ENCODE measurements around the gene PECR. TPM values are rescaled to one million over a fixed set of nuclear protein-coding genes. Genes with fewer than 3 reads are reported as not detected.
A peak's percentile ranks its signal among the peaks of the same experiment; 100 is the strongest.
"Not testable (repeated sequence)": the region's sequence is repeated elsewhere in the genome, so short reads cannot be mapped to it uniquely, and the experiment has no call there.

Gene PECR
- total RNA-seq, 2 experiments from 2014 or later = 9.1 to 10.3 TPM

- intact Hi-C loops (cut with DNase I, micrococcal nuclease) = loop anchor here in 1 of 2 experiments (5.0 kb wide), 1 partner anchor 695 kb away; no protein-coding TSS in a partner anchor
- H3K4me1 ChIP-seq (ENCODE audit: insufficient read depth, low read length) = peaks cover 28% of the 10 kb centered on the region
- DNase-seq (no peak), ATAC-seq (ENCODE audit: poor library complexity) (no peak)
- no peaks in the 10 kb centered on the region for H3K36me3 Mint-ChIP-seq (ENCODE audit: low read depth)
- H3K4me3 ChIP-seq (ENCODE audit: low read length) = peak overlapping the region; percentile 77
- H3K36me3 ChIP-seq (ENCODE audit: insufficient read depth, low read length) = no peaks in the 10 kb centered on the region
- H3K27me3 ChIP-seq (ENCODE audit: control insufficient read depth in 1 of 2, insufficient read depth in 2 of 2, low read length in 2 of 2) = no peaks in the 10 kb centered on the region
- H3K27me3 Mint-ChIP-seq = no peaks in the 10 kb centered on the region
- POLR2A ChIA-PET = no interaction called here
- no peaks in the 10 kb centered on the region for H3K9me3 ChIP-seq (ENCODE audit: control insufficient read depth in 1 of 2, insufficient read depth in 1 of 2, low read length in 2 of 2)
- peak overlapping the region; percentile 88 for H3K4me3 Mint-ChIP-seq
- TF ChIP-seq, protein P1, sequence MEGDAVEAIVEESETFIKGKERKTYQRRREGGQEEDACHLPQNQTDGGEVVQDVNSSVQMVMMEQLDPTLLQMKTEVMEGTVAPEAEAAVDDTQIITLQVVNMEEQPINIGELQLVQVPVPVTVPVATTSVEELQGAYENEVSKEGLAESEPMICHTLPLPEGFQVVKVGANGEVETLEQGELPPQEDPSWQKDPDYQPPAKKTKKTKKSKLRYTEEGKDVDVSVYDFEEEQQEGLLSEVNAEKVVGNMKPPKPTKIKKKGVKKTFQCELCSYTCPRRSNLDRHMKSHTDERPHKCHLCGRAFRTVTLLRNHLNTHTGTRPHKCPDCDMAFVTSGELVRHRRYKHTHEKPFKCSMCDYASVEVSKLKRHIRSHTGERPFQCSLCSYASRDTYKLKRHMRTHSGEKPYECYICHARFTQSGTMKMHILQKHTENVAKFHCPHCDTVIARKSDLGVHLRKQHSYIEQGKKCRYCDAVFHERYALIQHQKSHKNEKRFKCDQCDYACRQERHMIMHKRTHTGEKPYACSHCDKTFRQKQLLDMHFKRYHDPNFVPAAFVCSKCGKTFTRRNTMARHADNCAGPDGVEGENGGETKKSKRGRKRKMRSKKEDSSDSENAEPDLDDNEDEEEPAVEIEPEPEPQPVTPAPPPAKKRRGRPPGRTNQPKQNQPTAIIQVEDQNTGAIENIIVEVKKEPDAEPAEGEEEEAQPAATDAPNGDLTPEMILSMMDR (IDR thresholded peaks at IDR 0.05) = no peak
- CTCF ChIA-PET = interaction anchor here (0.7 to 2.2 kb wide), 3 partner anchors 11 to 95 kb away, joined by 3 to 6 read pairs (median 3); no protein-coding TSS in a partner anchor
- H3K9me3 Mint-ChIP-seq = no peaks in the 10 kb centered on the region
- no peak overlapping the region for H3K27ac ChIP-seq (ENCODE audit: low read depth in 1 of 2, low read length in 2 of 2)
- peak overlapping the region; percentile 45 for H3K27ac Mint-ChIP-seq
- peaks cover 49% of the 10 kb centered on the region for H3K4me1 Mint-ChIP-seq (ENCODE audit: low read depth)
Measured at GRCh38 chr2:216012133-216012829, 69.3 kb downstream of the PECR start.

DNA sequence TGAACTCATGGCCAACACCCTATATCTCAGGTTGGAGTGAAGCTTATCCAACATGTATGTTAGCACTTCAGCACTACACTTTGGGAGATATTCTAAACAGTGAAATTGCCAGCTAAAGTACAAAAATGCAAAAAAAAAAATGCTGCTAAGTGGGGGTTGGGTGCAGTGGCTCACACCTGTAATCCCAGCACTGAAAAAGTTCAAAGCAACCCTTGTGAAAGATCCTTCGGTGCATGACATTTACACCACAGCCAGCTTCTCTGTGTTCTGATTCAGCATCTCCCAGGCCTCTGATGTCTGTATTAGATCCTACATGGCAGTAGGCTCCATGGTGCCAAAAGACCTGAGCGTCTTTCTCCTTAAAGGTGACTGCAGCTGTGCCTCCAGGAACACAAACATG is 72.4 kb downstream of the PECR start:
- peaks cover 47% of the 10 kb centered on the region for H3K4me1 Mint-ChIP-seq (ENCODE audit: low read depth)
- H3K27me3 ChIP-seq (ENCODE audit: control insufficient read depth in 1 of 2, insufficient read depth in 2 of 2, low read length in 2 of 2); H3K36me3 Mint-ChIP-seq (ENCODE audit: low read depth); H3K27ac Mint-ChIP-seq; H3K27me3 Mint-ChIP-seq; DNase-seq; H3K9me3 Mint-ChIP-seq; POLR2A ChIA-PET; H3K36me3 ChIP-seq (ENCODE audit: insufficient read depth, low read length); intact Hi-C loops (cut with DNase I, micrococcal nuclease); ATAC-seq (ENCODE audit: poor library complexity); H3K4me3 ChIP-seq (ENCODE audit: low read length); H3K27ac ChIP-seq (ENCODE audit: low read depth in 1 of 2, low read length in 2 of 2); H3K4me3 Mint-ChIP-seq; H3K9me3 ChIP-seq (ENCODE audit: control insufficient read depth in 1 of 2, insufficient read depth in 1 of 2, low read length in 2 of 2); CTCF ChIA-PET: not testable (repeated sequence)
- H3K4me1 ChIP-seq (ENCODE audit: insufficient read depth, low read length) = peaks cover 24% of the 10 kb centered on the region

DNA sequence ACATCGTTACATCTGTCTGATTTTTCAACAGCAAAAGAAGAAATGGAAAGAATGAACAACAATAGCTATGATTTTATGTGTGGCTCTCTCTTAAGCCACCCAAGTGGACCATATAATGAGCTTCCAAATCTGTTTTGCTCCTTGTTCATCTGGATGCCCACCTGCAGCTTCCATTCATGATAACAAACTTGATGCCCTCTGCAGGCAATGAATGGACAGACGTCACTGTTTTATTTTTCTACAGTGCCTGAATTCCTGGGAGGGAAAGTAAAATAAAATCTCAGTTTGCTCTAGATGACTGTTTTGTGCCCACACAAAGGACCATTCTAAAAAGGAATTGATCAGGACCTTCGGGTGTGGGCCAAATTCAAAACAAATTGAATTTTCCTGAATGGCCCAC is 73.2 kb downstream of the PECR start:
- ChIA-PET POLR2A (interaction anchor here (0.8 kb wide), 1 partner anchor 207 kb away, joined by 3 read pairs; no protein-coding TSS in a partner anchor), CTCF (no interaction called here)
- H3K27me3 Mint-ChIP-seq = no peaks in the 10 kb centered on the region
- H3K4me3 ChIP-seq (ENCODE audit: low read length) = no peak overlapping the region
- TF ChIP-seq, protein P1 (IDR thresholded peaks at IDR 0.05) = no peak
- no peaks in the 10 kb centered on the region for H3K27me3 ChIP-seq (ENCODE audit: control insufficient read depth in 1 of 2, insufficient read depth in 2 of 2, low read length in 2 of 2)
- intact Hi-C loops (cut with DNase I, micrococcal nuclease) = no loop called here
- DNase-seq (no peak), ATAC-seq (ENCODE audit: poor library complexity) (no peak)
- no peaks in the 10 kb centered on the region for H3K36me3 Mint-ChIP-seq (ENCODE audit: low read depth)
- peaks cover 24% of the 10 kb centered on the region for H3K4me1 ChIP-seq (ENCODE audit: insufficient read depth, low read length)
- no peaks in the 10 kb centered on the region for H3K9me3 ChIP-seq (ENCODE audit: control insufficient read depth in 1 of 2, insufficient read depth in 1 of 2, low read length in 2 of 2)
- no peak overlapping the region for H3K27ac ChIP-seq (ENCODE audit: low read depth in 1 of 2, low read length in 2 of 2)
- H3K36me3 ChIP-seq (ENCODE audit: insufficient read depth, low read length) = no peaks in the 10 kb centered on the region
- H3K4me1 Mint-ChIP-seq (ENCODE audit: low read depth) = peaks cover 47% of the 10 kb centered on the region
- H3K9me3 Mint-ChIP-seq = no peaks in the 10 kb centered on the region
- H3K27ac Mint-ChIP-seq = no peak overlapping the region
- H3K4me3 Mint-ChIP-seq = no peak overlapping the region

All from CD4-positive, alpha-beta T cell (primary cell).